Colon (tissue), 2 donors: ENCODE data around the gene KLHL25.

ENCODE experiments used
- FAIRE-seq: peaks from 2 replicates; lab custom pipeline; 2012; peaks lifted over from hg19 to GRCh38; lab: Jason Lieb, UNC
- donor health status: control.
- donor health status: control.

The KLHL25 gene

GRCh38 chr15:85717212-85717611 is 77.5 kb downstream of the KLHL25 start:
- FAIRE-seq, result no peak

GRCh38 chr15:85716261-85716660 is 78.5 kb downstream of the KLHL25 start:
- FAIRE-seq, result no peak

GRCh38 chr15:85711580-85712192 is 83.0 kb downstream of the KLHL25 start:
- no peak for FAIRE-seq

GRCh38 chr15:85710340-85710842 is 84.3 kb downstream of the KLHL25 start:
- FAIRE-seq, result no peak
